GM18858 (cell line): ENCODE measurements around the gene PCBP3.

Experiments
- ATAC-seq: cut with Tn5 transposase; IDR thresholded peaks from one replicate; pipeline ENCODE4 v1.9.1; 2021; ENCODE audit not compliant: unreplicated experiment

The PCBP3 gene

GRCh38 chr21:45778686-45779085 lies 135.2 kb downstream of the PCBP3 start:
- no peak for ATAC-seq

GRCh38 chr21:45779226-45779625 lies 135.7 kb downstream of the PCBP3 start:
- no peak for ATAC-seq

- ATAC-seq, result no peak
These were observed 137.1 kb downstream of the PCBP3 start for GRCh38 chr21:45780647-45781046.

GRCh38 chr21:45781741-45782140 lies 138.2 kb downstream of the PCBP3 start:
- ATAC-seq, result no peak

- no peak for ATAC-seq
These were observed 143.1 kb downstream of the PCBP3 start for GRCh38 chr21:45786660-45787059.

GRCh38 chr21:45787371-45787770 lies 143.8 kb downstream of the PCBP3 start:
- no peak for ATAC-seq

DNA sequence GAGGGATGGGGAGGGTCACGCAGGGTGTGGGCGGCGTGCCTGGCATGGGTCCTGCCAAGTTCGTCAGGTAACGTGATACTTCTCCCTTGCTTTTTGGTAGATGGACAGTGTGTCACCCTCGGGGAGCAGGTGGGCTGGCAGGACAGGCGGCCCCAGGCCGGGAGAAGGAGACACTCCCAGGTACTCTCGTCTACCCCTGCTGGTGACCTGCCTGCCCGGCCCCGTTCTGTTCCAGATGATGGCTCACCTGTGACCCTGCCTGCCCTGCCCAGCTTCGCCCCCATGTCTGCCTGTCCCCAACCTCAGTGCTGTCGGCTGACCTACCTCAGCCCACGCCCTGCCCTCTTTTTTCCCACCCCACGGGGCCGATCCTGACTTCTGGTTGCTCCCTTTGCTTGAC lies 144.7 kb downstream of the PCBP3 start:
- no peak for ATAC-seq

GRCh38 chr21:45788637-45789506 lies 145.3 kb downstream of the PCBP3 start:
- no peak for ATAC-seq

- no peak for ATAC-seq
These were observed 146.9 kb downstream of the PCBP3 start for GRCh38 chr21:45790427-45790826.

GRCh38 chr21:45791562-45792418 lies 148.3 kb downstream of the PCBP3 start:
- no peak for ATAC-seq

DNA sequence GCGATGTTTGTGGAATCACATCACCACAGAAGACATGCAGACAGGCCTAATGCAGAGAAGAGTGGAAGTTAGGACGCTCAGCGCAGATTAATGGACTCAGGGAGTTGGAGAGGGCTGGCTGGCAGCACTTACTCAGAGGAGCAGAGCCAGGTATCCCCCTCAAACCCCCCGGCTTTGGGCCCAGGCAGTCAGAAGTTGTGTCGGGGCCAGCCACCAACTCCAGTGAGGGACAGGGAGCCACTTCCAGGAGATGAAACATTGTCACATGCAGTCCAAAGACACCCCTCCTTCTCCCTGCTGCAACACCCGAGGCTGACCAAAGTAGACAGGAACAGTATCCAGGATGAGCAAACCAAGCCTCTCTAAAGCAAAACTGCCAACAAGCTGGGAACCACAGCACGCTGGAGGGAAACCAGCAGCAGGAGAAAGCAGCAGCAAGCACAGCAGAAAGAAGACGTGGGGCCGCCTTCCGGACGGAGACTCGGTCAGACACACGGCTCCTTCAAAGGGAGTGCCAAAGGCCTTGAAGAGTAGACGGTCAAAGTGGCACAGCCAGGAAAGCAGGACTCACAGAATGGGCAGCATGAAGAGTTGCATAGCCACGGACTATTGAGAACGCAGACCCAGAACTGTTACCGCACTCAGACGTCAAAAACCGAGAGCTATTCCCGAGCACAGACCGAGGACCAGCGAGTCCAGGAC lies 149.3 kb downstream of the PCBP3 start:
- ATAC-seq, result no peak

GRCh38 chr21:45794027-45794426 lies 150.5 kb downstream of the PCBP3 start:
- ATAC-seq, result no peak

- no peak for ATAC-seq
These were observed 152.5 kb downstream of the PCBP3 start for GRCh38 chr21:45796003-45796402.

DNA sequence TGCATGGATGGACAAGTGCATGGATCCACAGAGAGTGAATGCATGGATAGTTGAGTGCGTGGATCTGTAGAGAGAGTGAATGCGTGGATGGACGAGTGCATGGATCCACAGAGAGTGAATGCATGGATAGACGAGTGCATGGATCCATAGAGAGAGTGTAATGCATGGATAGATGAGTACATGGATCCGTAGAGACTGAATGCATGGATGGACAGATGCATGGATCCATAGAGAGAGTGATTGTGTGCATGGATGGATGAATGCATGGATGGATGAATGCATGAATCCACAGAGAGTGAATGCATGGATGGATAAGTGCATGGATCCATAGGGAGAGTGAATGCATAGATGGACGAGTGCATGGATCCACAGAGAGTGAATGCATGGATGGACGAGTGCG lies 153.8 kb downstream of the PCBP3 start:
- no peak for ATAC-seq

- no peak for ATAC-seq
These were observed 156.3 kb downstream of the PCBP3 start for GRCh38 chr21:45799765-45800338.

DNA sequence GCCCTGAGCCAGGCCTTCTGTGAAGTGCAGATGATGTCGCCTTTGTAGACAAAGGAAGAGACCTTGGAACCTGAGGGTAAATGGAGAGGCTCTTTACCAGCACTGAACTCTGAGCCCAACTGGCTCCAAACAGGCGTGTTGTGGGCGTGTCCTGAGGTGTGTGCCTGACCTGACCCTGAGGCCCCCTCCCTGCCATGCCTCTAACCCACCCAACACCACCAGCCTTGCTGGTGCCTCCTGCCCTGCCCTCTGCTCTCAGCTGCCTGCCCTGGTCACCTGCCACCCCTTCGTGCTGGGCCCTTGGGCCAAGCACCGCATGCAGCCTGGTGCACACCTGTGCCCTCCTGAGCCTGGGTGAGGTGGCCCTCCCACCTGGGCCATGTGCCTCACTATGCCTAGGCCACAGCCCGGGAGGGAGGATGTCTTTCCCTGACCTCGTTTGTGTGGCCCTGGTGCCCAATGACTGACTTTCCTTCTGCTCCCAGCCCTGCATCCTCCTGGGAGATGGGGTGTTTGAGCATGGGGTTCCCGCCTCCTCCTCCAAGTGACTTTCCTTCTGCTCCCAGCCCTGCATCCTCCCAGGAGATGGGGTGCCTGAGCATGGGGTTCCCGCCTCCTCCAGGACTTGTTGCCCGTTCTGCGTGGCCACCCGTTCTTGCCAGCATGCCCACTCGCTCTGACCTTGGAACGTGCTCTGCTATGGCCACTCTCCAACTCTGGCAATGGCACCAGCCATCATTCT lies 157.0 kb downstream of the PCBP3 start:
- no peak for ATAC-seq

DNA sequence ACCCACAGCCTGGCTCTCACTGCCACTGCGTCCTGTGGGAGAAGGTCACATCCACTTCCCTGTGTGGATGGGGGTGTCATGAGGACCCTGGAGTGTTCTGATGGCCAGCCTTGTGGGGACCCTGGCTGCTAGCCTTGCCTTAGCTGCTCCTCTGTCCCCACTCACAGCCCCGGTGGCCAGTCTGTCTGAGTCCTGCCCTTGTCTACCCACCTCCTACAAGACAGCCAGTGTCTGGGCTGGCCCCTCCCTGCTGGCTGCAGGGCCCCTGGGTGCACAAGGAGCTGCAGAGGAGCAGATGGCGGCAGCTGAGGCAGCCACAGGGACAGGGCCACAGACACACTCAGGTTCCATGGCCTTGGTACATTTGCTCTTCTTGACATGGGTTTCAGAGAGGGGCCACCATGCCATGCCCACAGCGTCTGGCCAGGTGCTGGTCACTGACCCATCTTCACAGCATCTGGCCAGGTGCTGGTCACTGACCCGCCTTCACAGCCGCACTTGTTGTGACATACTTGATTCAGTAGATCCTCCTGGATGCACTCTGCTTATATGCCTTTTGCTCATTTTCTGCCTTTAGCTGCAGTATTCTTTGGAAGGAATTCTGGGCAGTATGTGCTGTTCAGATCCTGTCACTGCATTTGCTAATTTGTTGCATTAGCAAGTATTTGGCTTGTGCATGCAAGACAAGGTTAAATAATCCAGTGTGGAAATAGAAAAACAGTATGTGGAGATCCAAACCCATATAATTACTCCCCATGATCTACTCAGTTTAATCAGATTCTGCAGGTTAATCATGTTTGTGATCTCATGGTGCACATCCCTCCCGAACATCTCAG lies 157.8 kb downstream of the PCBP3 start:
- no peak for ATAC-seq

DNA sequence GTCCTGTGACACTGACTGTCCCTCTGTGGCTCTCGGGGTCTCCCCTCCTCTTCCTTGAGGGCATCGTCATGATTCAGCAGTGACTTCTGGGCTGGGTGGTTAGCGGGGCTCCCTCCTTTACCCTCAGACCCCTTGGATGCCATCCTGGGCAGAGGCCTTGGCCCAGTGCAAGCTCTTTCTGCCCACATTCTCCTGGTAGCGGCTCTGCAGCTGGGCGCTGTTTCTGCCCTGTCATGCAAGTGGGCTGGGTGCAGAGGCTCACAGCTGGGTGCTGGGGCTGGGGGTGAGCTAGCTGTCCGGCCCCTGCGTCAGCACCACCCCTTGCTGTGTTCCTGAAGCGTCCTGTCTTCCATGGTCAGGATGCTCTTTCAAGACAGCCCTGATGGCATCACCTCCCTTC lies 158.5 kb downstream of the PCBP3 start:
- no peak for ATAC-seq

DNA sequence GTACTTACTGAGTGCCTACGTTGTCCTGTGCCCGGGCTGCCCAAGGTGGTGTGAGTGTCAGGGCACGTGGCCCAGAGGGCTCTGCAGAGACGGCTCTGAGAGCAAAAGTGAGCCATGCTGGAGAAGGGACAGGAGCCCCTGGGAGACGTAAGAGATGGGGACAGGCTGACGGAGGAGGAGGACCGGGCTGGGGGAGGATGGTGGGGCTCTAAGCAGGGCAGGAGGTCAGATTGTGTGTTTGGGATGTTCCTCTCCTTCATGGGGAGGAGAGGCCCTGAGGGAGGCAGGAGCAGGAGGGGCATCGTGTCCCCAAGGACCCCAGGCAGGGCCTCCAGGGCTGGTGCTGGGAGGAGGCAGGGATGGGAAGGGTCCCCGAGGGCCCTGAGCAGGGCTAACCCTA lies 158.9 kb downstream of the PCBP3 start:
- no peak for ATAC-seq
